Parathyroid adenoma (tissue), 2 donors: ENCODE measurements around the gene FCER2.

Experiments
- H2AFZ ChIP-seq: fragments of 300-600 bp; sonication (generic); one replicate; pipeline ENCODE4 v1.7.0; 2017; ENCODE audit warnings: antibody characterized with exemption, mild to moderate bottlenecking
- H3K27ac ChIP-seq: fragments of 300-600 bp; sonication (generic); one replicate; pipeline ENCODE4 v1.7.0; 2017
- H3K27me3 ChIP-seq: fragments of 300-600 bp; sonication (generic); one replicate; pipeline ENCODE4 v1.7.0; 2017; ENCODE audit warnings: low read length; ENCODE audit not compliant: control insufficient read depth, insufficient read depth
- H3K36me3 ChIP-seq: fragments of 300-600 bp; sonication (generic); one replicate; pipeline ENCODE4 v1.7.0; 2017; ENCODE audit warnings: low read length; ENCODE audit not compliant: control insufficient read depth, insufficient read depth
- H3K4me1 ChIP-seq: fragments of 300-600 bp; sonication (generic); one replicate; pipeline ENCODE4 v1.7.0; 2017; ENCODE audit warnings: control low read depth
- H3K4me2 ChIP-seq: fragments of 300-600 bp; sonication (generic); one replicate; pipeline ENCODE4 v1.7.0; 2017; ENCODE audit warnings: low read length
- H3K4me3 ChIP-seq: fragments of 300-600 bp; sonication (generic); one replicate; pipeline ENCODE4 v1.7.0; 2017; ENCODE audit warnings: low read depth, low read length
- H3K79me2 ChIP-seq: fragments of 300-600 bp; sonication (generic); one replicate; pipeline ENCODE4 v1.7.0; 2017; ENCODE audit warnings: control low read depth
- H3K9ac ChIP-seq: fragments of 300-600 bp; sonication (generic); one replicate; pipeline ENCODE4 v1.7.0; 2017; ENCODE audit warnings: mild to moderate bottlenecking
- H3K9me3 ChIP-seq: fragments of 300-600 bp; sonication (generic); one replicate; pipeline ENCODE4 v1.7.0; 2017; ENCODE audit warnings: low read length; ENCODE audit not compliant: control insufficient read depth
- TF ChIP-seq, protein P1 (sequence below): fragments of 300-600 bp; sonication (generic); IDR thresholded peaks from one replicate; pipeline ENCODE4 v1.7.0; 2017; ENCODE audit warnings: antibody characterized with exemption, mild to moderate bottlenecking
- donor health status: primary hyperparathyroidism.

FCER2 gene

GRCh38 chr19:7676854-7677253 lies 25.1 kb downstream of the FCER2 start, which contains the start of gene MCEMP1:
MCEMP1 (plus strand) TSS chr19:7677090; CDS start chr19:7677121, 31 bp downstream.
- Histone ChIP-seq H3K4me3 (no peak within 1 kb of the TSS), H2AFZ (no peak within 1 kb of the TSS), H3K9me3 (no peaks in the 10 kb centered on the region), H3K4me2 (no peak within 1 kb of the TSS), H3K27ac (no peak within 1 kb of the TSS), H3K4me1 (peaks cover 3% of the 10 kb centered on the region), H3K27me3 (peaks cover 3% of the 10 kb centered on the region), H3K9ac (no peak within 1 kb of the TSS), H3K36me3 (no peaks in the 10 kb centered on the region), H3K79me2 (no peaks in the 10 kb centered on the region)
- TF ChIP-seq, protein P1, sequence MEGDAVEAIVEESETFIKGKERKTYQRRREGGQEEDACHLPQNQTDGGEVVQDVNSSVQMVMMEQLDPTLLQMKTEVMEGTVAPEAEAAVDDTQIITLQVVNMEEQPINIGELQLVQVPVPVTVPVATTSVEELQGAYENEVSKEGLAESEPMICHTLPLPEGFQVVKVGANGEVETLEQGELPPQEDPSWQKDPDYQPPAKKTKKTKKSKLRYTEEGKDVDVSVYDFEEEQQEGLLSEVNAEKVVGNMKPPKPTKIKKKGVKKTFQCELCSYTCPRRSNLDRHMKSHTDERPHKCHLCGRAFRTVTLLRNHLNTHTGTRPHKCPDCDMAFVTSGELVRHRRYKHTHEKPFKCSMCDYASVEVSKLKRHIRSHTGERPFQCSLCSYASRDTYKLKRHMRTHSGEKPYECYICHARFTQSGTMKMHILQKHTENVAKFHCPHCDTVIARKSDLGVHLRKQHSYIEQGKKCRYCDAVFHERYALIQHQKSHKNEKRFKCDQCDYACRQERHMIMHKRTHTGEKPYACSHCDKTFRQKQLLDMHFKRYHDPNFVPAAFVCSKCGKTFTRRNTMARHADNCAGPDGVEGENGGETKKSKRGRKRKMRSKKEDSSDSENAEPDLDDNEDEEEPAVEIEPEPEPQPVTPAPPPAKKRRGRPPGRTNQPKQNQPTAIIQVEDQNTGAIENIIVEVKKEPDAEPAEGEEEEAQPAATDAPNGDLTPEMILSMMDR: no peak

DNA sequence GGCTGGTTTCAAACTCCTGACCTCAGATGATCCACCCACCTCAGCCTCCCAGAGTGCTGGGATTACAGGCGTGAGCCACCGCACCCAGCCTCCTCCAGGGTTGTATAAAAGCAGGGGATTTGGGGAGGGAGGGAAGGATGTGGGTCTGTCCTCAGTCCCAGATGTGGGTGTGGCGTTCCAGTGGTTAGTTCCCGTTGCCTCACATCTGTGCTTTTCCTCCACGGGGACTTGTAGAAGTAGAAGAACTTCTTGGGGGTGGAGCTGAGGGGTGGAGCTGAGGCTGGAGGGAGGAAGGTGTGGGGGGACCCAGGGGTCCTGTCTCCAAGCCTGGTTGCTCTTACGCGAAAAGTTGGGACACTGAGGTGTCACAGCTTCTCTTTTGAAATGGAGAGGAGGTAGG lies 25.6 kb downstream of the FCER2 start:
- TF ChIP-seq, protein P1: no peak
- no peak overlapping the region for H3K27ac ChIP-seq

GRCh38 chr19:7674010-7675005 lies 27.6 kb downstream of the FCER2 start:
- TF ChIP-seq, protein P1: no peak
- Histone ChIP-seq H3K36me3 (no peaks in the 10 kb centered on the region), H3K4me3 (no peak overlapping the region), H3K79me2 (no peaks in the 10 kb centered on the region), H3K4me1 (no peaks in the 10 kb centered on the region), H3K27me3 (peaks cover 3% of the 10 kb centered on the region), H3K27ac (no peak overlapping the region), H3K4me2 (no peak overlapping the region), H2AFZ (no peak overlapping the region), H3K9me3 (no peaks in the 10 kb centered on the region), H3K9ac (no peak overlapping the region)

More for the DNA sequence above, 25.6 kb downstream of the FCER2 start:
- H3K27me3 ChIP-seq: peaks cover 3% of the 10 kb centered on the region
- H2AFZ ChIP-seq: no peak overlapping the region
- H3K4me3 ChIP-seq: no peak overlapping the region
- H3K9me3 ChIP-seq: no peaks in the 10 kb centered on the region
- H3K4me1 ChIP-seq: no peaks in the 10 kb centered on the region
- H3K9ac ChIP-seq: no peak overlapping the region
- no peaks in the 10 kb centered on the region for H3K36me3 ChIP-seq
- no peak overlapping the region for H3K4me2 ChIP-seq
- H3K79me2 ChIP-seq: no peaks in the 10 kb centered on the region

- Histone ChIP-seq H2AFZ (no peak overlapping the region), H3K79me2 (no peaks in the 10 kb centered on the region), H3K9ac (no peak overlapping the region), H3K9me3 (no peaks in the 10 kb centered on the region), H3K4me1 (no peaks in the 10 kb centered on the region), H3K27me3 (peaks cover 3% of the 10 kb centered on the region), H3K4me2 (no peak overlapping the region), H3K4me3 (no peak overlapping the region), H3K27ac (no peak overlapping the region), H3K36me3 (no peaks in the 10 kb centered on the region)
- TF ChIP-seq, protein P1: no peak
These were observed 29.4 kb downstream of the FCER2 start for GRCh38 chr19:7672522-7672921.
